ENCODE results near the gene TEAD2. TPM values are rescaled to one million over a fixed set of nuclear protein-coding genes. Genes with fewer than 3 reads are reported as not detected.
A peak's percentile ranks its signal among the peaks of the same experiment; 100 is the strongest.

The TEAD2 gene
- total and polyA plus RNA-seq, 9 of the 15 experiments (the other 6 are each of a cell fraction or from before 2014, with no cell fraction given) = 1.6 to 27.0 (median 13.9) TPM

DNA sequence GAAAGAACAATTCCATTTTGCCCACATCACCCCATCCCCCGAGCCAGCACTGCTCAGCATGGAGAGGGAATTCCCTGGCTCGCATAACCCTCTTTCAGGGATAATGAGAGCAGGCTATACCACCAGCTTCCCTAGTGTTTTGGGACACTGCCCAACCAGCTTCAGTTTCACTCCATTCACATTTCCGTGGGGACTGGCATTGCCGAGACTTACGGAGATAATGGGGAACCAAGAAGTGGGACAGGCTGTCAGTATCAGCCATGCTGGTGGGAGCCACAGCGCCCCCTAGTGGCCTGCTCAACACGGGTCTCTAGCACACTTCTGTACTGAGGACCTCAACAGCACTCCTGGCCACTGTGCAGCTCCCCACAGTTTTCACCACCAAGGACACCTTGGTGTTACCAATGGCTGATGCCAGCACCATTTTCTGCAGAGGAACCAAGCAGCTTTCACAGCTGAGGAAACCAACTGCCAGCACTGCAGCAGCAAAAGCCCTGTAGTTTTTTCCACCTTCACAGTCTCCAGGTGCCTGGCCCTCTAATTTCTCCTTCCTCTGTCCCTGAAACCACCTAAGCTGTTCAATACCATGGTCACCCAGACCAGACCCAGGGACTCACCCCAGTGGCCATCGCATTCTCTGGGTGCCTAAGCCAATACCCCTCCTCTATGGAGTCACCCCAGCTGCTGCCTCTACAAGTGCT is 60.9 kb downstream of the TEAD2 start (continued):
- TF ChIP-seq SRSF3 (IDR thresholded peaks at IDR 0.05; ENCODE audit: insufficient read depth, low read length) (no peak), MEIS2 (IDR thresholded peaks at IDR 0.05; ENCODE audit: partially characterized antibody) (peak; percentile 32), ZNF707 (CRISPR knock-in tag; conservative IDR thresholded peaks at IDR 0.05) (no peak), ELF4 (CRISPR knock-in tag; IDR thresholded peaks at IDR 0.05) (no peak), CTBP1 (IDR thresholded peaks at IDR 0.05; ENCODE audit: borderline replicate concordance) (peak; percentile 22; the same call in 1 of the 2 replicates), ZNF512 (tag; IDR thresholded peaks at IDR 0.05) (no peak), MAZ (CRISPR knock-in tag; conservative IDR thresholded peaks at IDR 0.05 in 1 of 2, IDR thresholded peaks at IDR 0.05 in 1 of 2) (no peak), MYC (IDR thresholded peaks at IDR 0.05; ENCODE audit: low read depth, low read length) (peak; percentile 66), MYC (CRISPR knock-in tag; IDR thresholded peaks at IDR 0.05; ENCODE audit: borderline replicate concordance, low read depth) (peak; percentile 43; the same call in 1 of the 2 replicates), KAT7 (CRISPR knock-in tag; IDR thresholded peaks at IDR 0.05; ENCODE audit: borderline replicate concordance) (no peak), HCFC1 (IDR thresholded peaks at IDR 0.05; ENCODE audit: low read depth, low read length) (0 out of 2 replicates have a peak, but pooled peaks have one; percentile 13), ZZZ3 (IDR thresholded peaks at IDR 0.05) (no peak), IRF2 (CRISPR knock-in tag; IDR thresholded peaks at IDR 0.05) (no peak), FOXJ2 (tag; IDR thresholded peaks at IDR 0.05) (no peak), TFAP4 (CRISPR knock-in tag; IDR thresholded peaks at IDR 0.05; ENCODE audit: borderline replicate concordance) (peak; percentile 35; the same call in 1 of the 2 replicates), MBD2 (IDR thresholded peaks at IDR 0.05; ENCODE audit: borderline replicate concordance, low read depth) (no peak), CHD2 (IDR thresholded peaks at IDR 0.05; ENCODE audit: low read depth, low read length) (no peak), ERF (CRISPR knock-in tag; IDR thresholded peaks at IDR 0.05) (no peak), ETS2 (tag; IDR thresholded peaks at IDR 0.05; ENCODE audit: borderline replicate concordance, poor library complexity, severe bottlenecking) (no peak), MTA1 (IDR thresholded peaks at IDR 0.05; ENCODE audit: borderline replicate concordance) (no peak), TAF7 (tag; IDR thresholded peaks at IDR 0.05) (no peak), POLR2A (conservative IDR thresholded peaks at IDR 0.05) (0 out of 2 replicates have a peak, but pooled peaks have one; percentile 28)
- TF ChIP-seq, protein P1, sequence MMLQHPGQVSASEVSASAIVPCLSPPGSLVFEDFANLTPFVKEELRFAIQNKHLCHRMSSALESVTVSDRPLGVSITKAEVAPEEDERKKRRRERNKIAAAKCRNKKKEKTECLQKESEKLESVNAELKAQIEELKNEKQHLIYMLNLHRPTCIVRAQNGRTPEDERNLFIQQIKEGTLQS (IDR thresholded peaks at IDR 0.05) = no peak
- TF ChIP-seq, protein P1 (CRISPR knock-in tag; conservative IDR thresholded peaks at IDR 0.05) = 0 out of 2 replicates have a peak, but pooled peaks have one; percentile 35
- TF ChIP-seq, protein P2, sequence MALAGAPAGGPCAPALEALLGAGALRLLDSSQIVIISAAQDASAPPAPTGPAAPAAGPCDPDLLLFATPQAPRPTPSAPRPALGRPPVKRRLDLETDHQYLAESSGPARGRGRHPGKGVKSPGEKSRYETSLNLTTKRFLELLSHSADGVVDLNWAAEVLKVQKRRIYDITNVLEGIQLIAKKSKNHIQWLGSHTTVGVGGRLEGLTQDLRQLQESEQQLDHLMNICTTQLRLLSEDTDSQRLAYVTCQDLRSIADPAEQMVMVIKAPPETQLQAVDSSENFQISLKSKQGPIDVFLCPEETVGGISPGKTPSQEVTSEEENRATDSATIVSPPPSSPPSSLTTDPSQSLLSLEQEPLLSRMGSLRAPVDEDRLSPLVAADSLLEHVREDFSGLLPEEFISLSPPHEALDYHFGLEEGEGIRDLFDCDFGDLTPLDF (CRISPR knock-in tag; IDR thresholded peaks at IDR 0.05) = no peak

Measured in K562 (cell line).